Left ventricle myocardium inferior (tissue), 1 donor: Measurements from ENCODE around the gene AZU1. TPM values are rescaled to one million over a fixed set of nuclear protein-coding genes. Genes with fewer than 3 reads are reported as not detected.

Experiments used
- DNase-seq: peaks from one replicate; pipeline ENCODE4 v3.0.0-alpha.2; 2020
- H3K27ac ChIP-seq: fragments of 200-600 bp; replicated peaks from 2 replicates; pipeline ENCODE4 v1.8.0; 2021
- H3K27me3 ChIP-seq: fragments of 200-600 bp; 2 replicates; pipeline ENCODE4 v1.8.0; 2021; ENCODE audit warnings: low read depth
- H3K36me3 ChIP-seq: fragments of 200-600 bp; 2 replicates; pipeline ENCODE4 v1.8.0; 2021
- H3K4me1 ChIP-seq: fragments of 200-600 bp; 2 replicates; pipeline ENCODE4 v1.8.0; 2021
- H3K4me3 ChIP-seq: fragments of 200-600 bp; 2 replicates; pipeline ENCODE4 v1.8.0; 2021; ENCODE audit warnings: mild to moderate bottlenecking, moderate library complexity
- H3K9me3 ChIP-seq: fragments of 200-600 bp; replicated peaks from 2 replicates; pipeline ENCODE4 v1.8.0; 2021
- intact Hi-C: fragments of 100-400 bp; cut with micrococcal nuclease; formaldehyde crosslinking; loops from one replicate; pipeline ENCODE4 v1.11.0; 2022
- total RNA-seq: library from RNA; stranded (reverse); fragmentation: NEBNext Ultra II Directional; extraction: Animal tissue kit (Norgen Biotek cat#: 25700); gene quantifications from one replicate; pipeline ENCODE4 v1.2.1, GENCODE V29; 2021
- TF ChIP-seq, protein P1 (sequence below): fragments of 200-600 bp; IDR thresholded peaks from 2 replicates; pipeline ENCODE4 v1.8.0; 2021; ENCODE audit warnings: antibody characterized with exemption, mild to moderate bottlenecking, borderline replicate concordance
- donor health status: DM: no; HTN: yes; CAD: no; lungs with severe emphysema.

The AZU1 gene
- total RNA-seq, 1 donor from 2014 or later, result not detected

DNA sequence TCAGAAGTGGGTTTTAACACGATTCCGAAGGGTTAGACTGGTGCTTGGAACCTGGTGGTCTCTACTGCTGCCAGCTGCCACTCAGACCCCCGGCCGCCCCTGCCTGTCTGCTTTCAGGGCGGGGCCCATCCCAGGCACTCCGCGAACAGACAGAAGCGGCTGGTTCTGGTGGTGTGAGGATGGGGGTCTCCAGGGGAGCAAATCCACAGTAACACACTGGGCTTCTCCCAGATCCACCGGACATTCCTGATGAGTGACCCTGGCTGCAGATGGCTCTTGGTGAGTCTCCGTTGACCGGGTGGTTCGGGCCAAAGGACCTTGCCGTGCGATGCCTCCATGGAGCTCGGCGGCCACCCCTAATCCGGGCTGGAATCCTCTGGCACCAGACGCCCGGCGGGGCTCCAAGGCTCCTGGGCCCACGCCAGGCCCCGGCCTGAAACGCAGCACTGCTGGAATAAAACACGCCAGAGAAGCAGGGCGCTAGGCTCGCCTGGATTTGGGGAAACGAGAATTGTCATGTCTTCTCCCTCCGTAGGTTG lies 32.5 kb upstream of the AZU1 start:
- no peaks in the 10 kb centered on the region for H3K27me3 ChIP-seq
- peaks cover 9% of the 10 kb centered on the region for H3K36me3 ChIP-seq
- peaks cover 63% of the 10 kb centered on the region for H3K4me1 ChIP-seq
- no peaks in the 10 kb centered on the region for H3K9me3 ChIP-seq
- no peak overlapping the region for H3K4me3 ChIP-seq
- peak overlapping the region; percentile 57 for H3K27ac ChIP-seq
- TF ChIP-seq, protein P1, sequence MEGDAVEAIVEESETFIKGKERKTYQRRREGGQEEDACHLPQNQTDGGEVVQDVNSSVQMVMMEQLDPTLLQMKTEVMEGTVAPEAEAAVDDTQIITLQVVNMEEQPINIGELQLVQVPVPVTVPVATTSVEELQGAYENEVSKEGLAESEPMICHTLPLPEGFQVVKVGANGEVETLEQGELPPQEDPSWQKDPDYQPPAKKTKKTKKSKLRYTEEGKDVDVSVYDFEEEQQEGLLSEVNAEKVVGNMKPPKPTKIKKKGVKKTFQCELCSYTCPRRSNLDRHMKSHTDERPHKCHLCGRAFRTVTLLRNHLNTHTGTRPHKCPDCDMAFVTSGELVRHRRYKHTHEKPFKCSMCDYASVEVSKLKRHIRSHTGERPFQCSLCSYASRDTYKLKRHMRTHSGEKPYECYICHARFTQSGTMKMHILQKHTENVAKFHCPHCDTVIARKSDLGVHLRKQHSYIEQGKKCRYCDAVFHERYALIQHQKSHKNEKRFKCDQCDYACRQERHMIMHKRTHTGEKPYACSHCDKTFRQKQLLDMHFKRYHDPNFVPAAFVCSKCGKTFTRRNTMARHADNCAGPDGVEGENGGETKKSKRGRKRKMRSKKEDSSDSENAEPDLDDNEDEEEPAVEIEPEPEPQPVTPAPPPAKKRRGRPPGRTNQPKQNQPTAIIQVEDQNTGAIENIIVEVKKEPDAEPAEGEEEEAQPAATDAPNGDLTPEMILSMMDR, result no peak
- intact Hi-C loops, result no loop called here
- DNase-seq, result no peak

DNA sequence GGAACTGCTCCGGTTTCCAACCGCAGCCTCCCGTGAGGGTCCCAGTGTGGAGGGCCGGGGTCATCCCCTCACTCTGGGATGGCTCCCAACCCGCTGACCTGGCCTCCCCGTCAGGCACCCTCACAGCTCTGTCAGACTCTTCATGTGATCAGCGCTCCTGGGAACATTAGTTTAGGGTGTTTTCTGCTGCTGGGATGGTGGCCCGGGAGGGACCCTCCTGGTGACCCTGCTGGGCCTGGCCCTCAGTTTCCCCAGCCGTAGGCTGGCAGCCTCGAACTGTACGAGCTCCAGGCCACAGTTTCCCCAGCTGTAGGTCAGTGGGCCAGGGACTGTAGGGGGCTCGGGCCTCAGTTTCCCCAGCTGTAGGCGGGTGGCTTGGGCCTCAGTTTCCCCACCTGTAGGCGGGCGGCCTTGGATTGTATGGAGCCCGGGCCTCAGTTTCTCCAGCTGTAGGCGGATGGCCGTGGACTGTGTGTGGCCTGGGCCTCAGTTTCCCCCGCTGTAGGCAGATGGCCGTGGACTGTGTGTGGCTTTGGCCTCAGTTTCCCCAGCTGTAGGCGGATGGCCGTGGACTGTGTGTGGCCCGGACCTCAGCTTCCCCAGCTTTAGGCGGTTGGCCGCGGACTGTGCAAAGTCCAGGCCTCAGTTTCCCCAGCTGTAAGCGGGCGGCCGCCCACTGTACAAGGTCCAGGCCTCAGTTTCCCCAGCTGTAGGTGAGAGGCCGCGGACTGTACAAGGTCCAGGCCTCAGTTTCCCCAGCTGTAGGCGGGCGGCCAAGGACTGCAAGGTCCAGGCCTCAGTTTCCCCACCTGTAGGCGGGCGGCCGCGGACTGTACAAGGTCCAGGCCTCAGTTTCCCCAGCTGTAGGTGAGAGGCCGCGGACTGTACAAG lies 31.7 kb upstream of the AZU1 start:
- peaks cover 11% of the 10 kb centered on the region for H3K36me3 ChIP-seq
- H3K4me3 ChIP-seq, result peak overlapping the region; percentile 77
- H3K27me3 ChIP-seq, result no peaks in the 10 kb centered on the region
- peak overlapping the region; percentile 88 for H3K27ac ChIP-seq
- intact Hi-C loops, result no loop called here
- DNase-seq, result no peak
- H3K9me3 ChIP-seq, result no peaks in the 10 kb centered on the region
- TF ChIP-seq, protein P1, result no peak
- H3K4me1 ChIP-seq, result peaks cover 65% of the 10 kb centered on the region

DNA sequence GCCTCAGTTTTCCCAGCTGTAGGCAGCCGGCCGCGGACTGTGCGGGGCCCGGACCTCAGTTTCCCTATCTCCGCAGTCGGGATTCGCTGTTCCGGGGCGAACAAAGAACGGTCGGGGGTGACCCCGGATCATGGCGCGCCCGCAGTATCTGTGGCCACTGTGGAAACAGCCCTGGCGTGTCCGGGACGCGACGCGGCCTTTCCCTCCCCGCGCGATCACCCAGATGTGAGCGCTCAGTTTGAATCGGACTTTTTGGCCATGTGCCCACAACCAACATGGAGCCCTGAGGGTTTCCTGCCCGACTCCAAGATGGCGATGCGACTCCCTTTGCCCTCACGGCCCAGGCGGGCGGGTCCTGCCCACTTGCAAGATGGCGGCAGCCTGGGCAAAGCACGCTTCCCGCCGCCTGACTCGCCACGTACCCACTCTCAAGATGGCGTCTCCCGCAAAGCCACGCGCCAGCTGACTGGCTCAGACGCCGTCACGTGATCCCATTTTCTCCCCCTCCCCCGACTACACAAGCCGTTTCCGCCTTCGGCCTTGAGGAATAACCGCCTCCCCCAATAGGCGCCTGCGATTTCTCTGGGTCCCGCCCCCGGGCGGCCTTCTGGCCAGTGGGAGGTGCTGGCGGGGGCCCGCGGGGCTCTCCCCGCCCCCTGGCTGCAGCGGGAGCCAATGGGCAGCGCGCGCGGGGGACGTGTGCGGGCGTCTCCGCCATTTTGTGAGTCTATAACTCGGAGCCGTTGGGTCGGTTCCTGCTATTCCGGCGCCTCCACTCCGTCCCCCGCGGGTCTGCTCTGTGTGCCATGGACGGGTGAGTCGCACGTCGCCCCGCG lies 30.7 kb upstream of the AZU1 start, which contains the start of gene PTBP1:
PTBP1 (plus strand) TSS at position 761 of the 836 bp plus-strand sequence; CDS start at position 807, 46 bp downstream.
- DNase-seq, result peak; percentile 100
- TF ChIP-seq, protein P1, result peak; percentile 39
- peak within 1 kb of the TSS; percentile 77 for H3K4me3 ChIP-seq
- no peaks in the 10 kb centered on the region for H3K27me3 ChIP-seq
- H3K36me3 ChIP-seq, result peaks cover 11% of the 10 kb centered on the region
- H3K27ac ChIP-seq, result peak within 1 kb of the TSS; percentile 100
- intact Hi-C loops, result no loop called here
- H3K9me3 ChIP-seq, result no peaks in the 10 kb centered on the region
- H3K4me1 ChIP-seq, result peaks cover 66% of the 10 kb centered on the region

DNA sequence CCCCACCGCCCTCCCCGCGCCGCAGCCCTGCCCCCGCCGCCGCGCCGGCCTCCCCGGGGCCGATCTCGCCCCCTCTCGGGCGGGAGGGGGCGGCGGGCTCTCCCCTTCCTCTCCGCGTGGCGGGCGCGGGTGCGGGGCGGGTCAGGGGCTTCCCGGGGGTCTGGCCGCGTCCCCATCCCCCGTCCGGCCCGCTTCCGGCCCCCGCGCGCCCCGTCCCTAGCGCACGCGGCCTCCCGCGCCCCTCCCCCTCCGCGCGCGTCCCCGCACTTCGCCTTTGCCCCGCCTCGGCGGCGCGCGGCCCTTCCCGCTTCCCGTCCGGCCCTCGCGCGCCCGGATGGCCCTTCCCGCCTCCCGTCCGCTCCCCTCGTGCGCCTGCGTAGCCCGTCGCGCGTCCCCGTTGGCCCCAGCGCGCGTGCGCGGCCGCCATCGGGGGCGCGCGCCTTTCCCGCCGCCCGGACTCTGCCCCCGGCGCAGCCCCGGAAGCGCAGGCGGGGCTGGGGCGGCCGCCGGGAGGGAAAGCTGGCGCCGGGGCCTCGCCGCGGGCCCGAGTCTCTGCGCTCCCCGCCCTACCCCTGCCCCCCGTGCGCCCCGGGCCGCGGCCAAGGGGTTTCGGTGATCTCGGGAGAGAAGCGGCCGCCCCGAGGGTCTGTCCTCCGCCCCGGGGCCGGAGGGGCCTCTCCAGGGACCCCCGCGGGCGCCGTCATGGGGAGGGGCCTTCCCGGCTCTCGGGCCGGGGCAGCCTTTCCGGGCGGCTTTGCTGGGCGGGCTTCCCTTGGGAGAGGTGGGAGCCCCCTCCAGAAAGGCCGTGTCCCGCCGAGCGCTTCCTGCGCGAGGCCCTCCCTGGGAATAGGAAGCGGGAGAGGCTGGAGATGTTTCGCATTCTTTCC lies 29.9 kb upstream of the AZU1 start:
- no peaks in the 10 kb centered on the region for H3K9me3 ChIP-seq
- TF ChIP-seq, protein P1, result no peak
- peak overlapping the region; percentile 100 for H3K27ac ChIP-seq
- DNase-seq, result peak; percentile 91
- intact Hi-C loops, result no loop called here
- peaks cover 11% of the 10 kb centered on the region for H3K36me3 ChIP-seq
- H3K27me3 ChIP-seq, result no peaks in the 10 kb centered on the region
- peak overlapping the region; percentile 77 for H3K4me3 ChIP-seq
- peaks cover 66% of the 10 kb centered on the region for H3K4me1 ChIP-seq
